OCI-LY1 (cell line): ENCODE results near the gene DDX31.

ENCODE experiments used
- H2AFZ ChIP-seq: fragments of 200-600 bp; sonication (generic), shearing (Covaris generic); 2 replicates; pipeline ENCODE4 v1.6.0; 2014; ENCODE audit warnings: antibody characterized with exemption, mild to moderate bottlenecking, low read length
- H3F3A ChIP-seq: fragments of 200-600 bp; sonication (generic), shearing (Covaris generic); 2 replicates; pipeline ENCODE4 v1.6.0; 2014; ENCODE audit warnings: mild to moderate bottlenecking, antibody characterized with exemption, low read length, moderate library complexity; ENCODE audit not compliant: insufficient read depth
- H3K27ac ChIP-seq: fragments of 200-600 bp; sonication (generic); 2 replicates; pipeline ENCODE4 v1.5.1; 2014; ENCODE audit warnings: low read length, mixed run types, mild to moderate bottlenecking, low read depth; ENCODE audit not compliant: poor library complexity, severe bottlenecking
- H3K27me3 ChIP-seq: fragments of 200-600 bp; sonication (generic); 2 replicates; pipeline ENCODE4 v1.6.0; 2014; ENCODE audit warnings: antibody characterized with exemption, mild to moderate bottlenecking, low read length, moderate library complexity; ENCODE audit not compliant: insufficient read depth
- H3K36me3 ChIP-seq: fragments of 200-600 bp; sonication (generic); 2 replicates; pipeline ENCODE4 v1.6.1; 2014; ENCODE audit warnings: mild to moderate bottlenecking, antibody characterized with exemption, low read length, moderate library complexity, mixed read lengths; ENCODE audit not compliant: insufficient read depth
- H3K4me1 ChIP-seq: fragments of 200-600 bp; sonication (generic); 2 replicates; pipeline ENCODE4 v1.5.1; 2014; ENCODE audit warnings: mild to moderate bottlenecking, low read length, moderate library complexity; ENCODE audit not compliant: insufficient read depth, severe bottlenecking
- H3K4me2 ChIP-seq: fragments of 200-600 bp; sonication (generic), shearing (Covaris generic); 2 replicates; pipeline ENCODE4 v1.6.1; 2014; ENCODE audit warnings: low read length
- H3K4me3 ChIP-seq: fragments of 200-600 bp; sonication (generic); 2 replicates; pipeline ENCODE4 v1.5.1; 2014; ENCODE audit warnings: low read length, low read depth, mild to moderate bottlenecking, mixed read lengths; ENCODE audit not compliant: poor library complexity, severe bottlenecking
- H3K79me2 ChIP-seq: fragments of 200-600 bp; shearing (Covaris generic); 2 replicates; pipeline ENCODE4 v1.6.1; 2016; ENCODE audit warnings: mixed run types, low read length, mixed read lengths; ENCODE audit not compliant: insufficient read depth
- H3K9ac ChIP-seq: fragments of 200-600 bp; sonication (generic), shearing (Covaris generic); 2 replicates; pipeline ENCODE4 v1.6.1; 2014; ENCODE audit warnings: mild to moderate bottlenecking, low read length, mixed read lengths
- H3K9me2 ChIP-seq: fragments of 200-600 bp; sonication (generic), shearing (Covaris generic); 2 replicates; pipeline ENCODE4 v1.6.1; 2014; ENCODE audit warnings: low read depth, mild to moderate bottlenecking, low read length, mixed read lengths
- H3K9me3 ChIP-seq: fragments of 200-600 bp; shearing (Covaris generic); 2 replicates; pipeline ENCODE4 v1.6.1; 2014; ENCODE audit warnings: low read length, mixed read lengths
- H4K20me1 ChIP-seq: fragments of 200-600 bp; sonication (generic), shearing (Covaris generic); 2 replicates; pipeline ENCODE4 v1.6.0; 2016; ENCODE audit warnings: mild to moderate bottlenecking, low read length; ENCODE audit not compliant: insufficient read depth
- CTCF ChIP-seq: fragments of 200-600 bp; sonication (generic), shearing (Covaris generic); IDR thresholded peaks from 2 replicates; pipeline ENCODE4 v1.5.1; 2017; ENCODE audit warnings: mild to moderate bottlenecking, antibody characterized with exemption, low read length, moderate library complexity, mixed read lengths
- EZH2 ChIP-seq: fragments of 200-600 bp; sonication (generic), shearing (Covaris generic); IDR thresholded peaks from 2 replicates; pipeline ENCODE4 v1.8.0; 2017; ENCODE audit warnings: borderline replicate concordance, mixed run types, mild to moderate bottlenecking, antibody characterized with exemption, low read length, moderate library complexity, mixed read lengths

The DDX31 gene

GRCh38 chr9:132606066-132606465, 63.7 kb downstream of the DDX31 start:
- no peaks in the 10 kb centered on the region for H3K9me3 ChIP-seq
- H3K9ac ChIP-seq: no peak overlapping the region
- peaks cover 53% of the 10 kb centered on the region; the same call in 1 of the 2 replicates for H3K36me3 ChIP-seq
- H3K79me2 ChIP-seq: no peaks in the 10 kb centered on the region
- H3K4me3 ChIP-seq: no peak overlapping the region
- no peaks in the 10 kb centered on the region for H3K27me3 ChIP-seq
- H3K9me2 ChIP-seq: no peaks in the 10 kb centered on the region
- H3K27ac ChIP-seq: no peak overlapping the region
- TF ChIP-seq EZH2: no peak
- TF ChIP-seq CTCF: no peak
- no peaks in the 10 kb centered on the region for H3K4me1 ChIP-seq
- H3K4me2 ChIP-seq: no peak overlapping the region
- H3F3A ChIP-seq: no peaks in the 10 kb centered on the region
- no peaks in the 10 kb centered on the region for H4K20me1 ChIP-seq
- no peak overlapping the region for H2AFZ ChIP-seq

GRCh38 chr9:132605387-132605786, 64.4 kb downstream of the DDX31 start:
- no peaks in the 10 kb centered on the region for H3K79me2 ChIP-seq
- no peak overlapping the region for H3K4me2 ChIP-seq
- no peaks in the 10 kb centered on the region for H3K4me1 ChIP-seq
- no peaks in the 10 kb centered on the region for H3F3A ChIP-seq
- H3K4me3 ChIP-seq: no peak overlapping the region
- no peak overlapping the region for H3K27ac ChIP-seq
- no peaks in the 10 kb centered on the region for H4K20me1 ChIP-seq
- TF ChIP-seq EZH2: no peak
- no peaks in the 10 kb centered on the region for H3K9me2 ChIP-seq
- H3K9me3 ChIP-seq: no peaks in the 10 kb centered on the region
- H2AFZ ChIP-seq: no peak overlapping the region
- peaks cover 49% of the 10 kb centered on the region; the same call in 1 of the 2 replicates for H3K36me3 ChIP-seq
- no peak overlapping the region for H3K9ac ChIP-seq
- no peaks in the 10 kb centered on the region for H3K27me3 ChIP-seq

- no peak overlapping the region for H2AFZ ChIP-seq
- H3K27me3 ChIP-seq: no peaks in the 10 kb centered on the region
- no peaks in the 10 kb centered on the region for H4K20me1 ChIP-seq
- H3K79me2 ChIP-seq: no peaks in the 10 kb centered on the region
- no peaks in the 10 kb centered on the region for H3K9me2 ChIP-seq
- H3K36me3 ChIP-seq: peaks cover 42% of the 10 kb centered on the region; the same call in 1 of the 2 replicates
- no peak overlapping the region for H3K4me2 ChIP-seq
- H3K4me3 ChIP-seq: no peak overlapping the region
- no peak overlapping the region for H3K9ac ChIP-seq
- no peak overlapping the region for H3K27ac ChIP-seq
- H3F3A ChIP-seq: no peaks in the 10 kb centered on the region
- no peak for TF ChIP-seq EZH2
- no peak for TF ChIP-seq CTCF
- no peaks in the 10 kb centered on the region for H3K9me3 ChIP-seq
- no peaks in the 10 kb centered on the region for H3K4me1 ChIP-seq
Measured at GRCh38 chr9:132602207-132602606, 67.6 kb downstream of the DDX31 start.

GRCh38 chr9:132600326-132600984, 69.3 kb downstream of the DDX31 start:
- TF ChIP-seq CTCF: no peak
- no peak for TF ChIP-seq EZH2
- Histone ChIP-seq H3K9me2 (no peaks in the 10 kb centered on the region), H3F3A (no peaks in the 10 kb centered on the region), H3K9me3 (no peaks in the 10 kb centered on the region), H3K36me3 (peaks cover 44% of the 10 kb centered on the region; the same call in 1 of the 2 replicates), H3K27me3 (no peaks in the 10 kb centered on the region), H4K20me1 (no peaks in the 10 kb centered on the region), H2AFZ (no peak overlapping the region), H3K4me1 (no peaks in the 10 kb centered on the region), H3K9ac (no peak overlapping the region), H3K79me2 (no peaks in the 10 kb centered on the region), H3K4me3 (no peak overlapping the region), H3K27ac (no peak overlapping the region), H3K4me2 (no peak overlapping the region)
